IPS-NIHi11 (cell line): ENCODE data around the gene OR7G1.
"Not testable (repeated sequence)": the region's sequence is repeated elsewhere in the genome, so short reads cannot be mapped to it uniquely, and the experiment has no call there.

ENCODE experiments used
- DNase-seq: peaks from one replicate; pipeline ENCODE4 v3.0.0; 2012; ENCODE audit warnings: mixed read lengths, low spot score

The OR7G1 gene

GRCh38 chr19:9076901-9077300, 38.7 kb downstream of the OR7G1 start:
- no peak for DNase-seq

GRCh38 chr19:9075064-9075949, 40.3 kb downstream of the OR7G1 start:
- peak; percentile 83 for DNase-seq

- DNase-seq: peak; percentile 19
Observed at GRCh38 chr19:9073806-9074205, 41.8 kb downstream of the OR7G1 start.

GRCh38 chr19:9071720-9072119, 43.8 kb downstream of the OR7G1 start:
- not testable (repeated sequence) for DNase-seq

GRCh38 chr19:9070066-9070465, 45.5 kb downstream of the OR7G1 start:
- DNase-seq: peak; percentile 55

- peak; percentile 46 for DNase-seq
Observed at GRCh38 chr19:9065457-9066014, 50.0 kb downstream of the OR7G1 start.
